Nephron progenitor cell (in vitro differentiated cells): ENCODE measurements around the gene ZMYND12.

Experiments
- DNase-seq: peaks from one replicate; pipeline ENCODE4 v3.0.0; 2021
- H3K27ac Mint-ChIP-seq: 2 replicates; pipeline ENCODE4 v1.8.0; 2021; ENCODE audit warnings: mild to moderate bottlenecking, moderate library complexity, mixed read lengths
- H3K27me3 Mint-ChIP-seq: 2 replicates; pipeline ENCODE4 v1.8.0; 2021; ENCODE audit warnings: mild to moderate bottlenecking, low read depth, mixed read lengths; ENCODE audit not compliant: poor library complexity
- H3K36me3 Mint-ChIP-seq: 2 replicates; pipeline ENCODE4 v1.8.0; 2021; ENCODE audit warnings: low read depth, mixed read lengths
- H3K4me1 Mint-ChIP-seq: 2 replicates; pipeline ENCODE4 v1.8.0; 2021; ENCODE audit warnings: mixed read lengths
- H3K4me3 Mint-ChIP-seq: 2 replicates; pipeline ENCODE4 v1.8.0; 2021; ENCODE audit warnings: mild to moderate bottlenecking, moderate library complexity, mixed read lengths
- H3K9me3 Mint-ChIP-seq: 2 replicates; pipeline ENCODE4 v1.8.0; 2021; ENCODE audit warnings: mild to moderate bottlenecking, moderate library complexity, mixed read lengths
- TF ChIP-seq, protein P1 (sequence below): fragments of 200-600 bp; sonication (generic); IDR thresholded peaks from 2 replicates; pipeline ENCODE4 v1.5.0; 2021; ENCODE audit warnings: antibody characterized with exemption

Gene ZMYND12

DNA sequence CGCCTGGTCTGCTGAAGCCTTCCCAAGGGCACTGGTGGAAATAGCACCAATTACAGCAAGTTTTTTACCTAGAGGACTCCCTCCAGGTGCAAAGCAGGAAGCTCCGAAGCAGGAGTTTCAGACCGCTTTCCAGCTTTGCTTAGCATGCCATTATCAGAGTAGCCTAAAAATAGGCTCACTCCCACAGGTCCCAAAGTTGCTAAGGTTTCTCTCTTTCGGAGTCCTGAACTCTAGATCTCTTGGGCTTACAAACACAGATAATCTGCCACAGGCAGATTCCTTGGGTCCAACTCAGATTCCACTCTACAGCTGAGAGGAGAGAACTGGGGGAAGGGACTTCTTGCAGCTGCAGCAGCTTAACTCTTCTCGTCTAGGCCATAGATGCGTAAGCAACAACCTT lies 22.5 kb downstream of the ZMYND12 start:
- Mint-ChIP-seq H3K27ac (no peak overlapping the region), H3K9me3 (no peaks in the 10 kb centered on the region), H3K4me1 (peaks cover 29% of the 10 kb centered on the region), H3K27me3 (peaks cover 10% of the 10 kb centered on the region), H3K36me3 (no peaks in the 10 kb centered on the region), H3K4me3 (no peak overlapping the region)
- TF ChIP-seq, protein P1, sequence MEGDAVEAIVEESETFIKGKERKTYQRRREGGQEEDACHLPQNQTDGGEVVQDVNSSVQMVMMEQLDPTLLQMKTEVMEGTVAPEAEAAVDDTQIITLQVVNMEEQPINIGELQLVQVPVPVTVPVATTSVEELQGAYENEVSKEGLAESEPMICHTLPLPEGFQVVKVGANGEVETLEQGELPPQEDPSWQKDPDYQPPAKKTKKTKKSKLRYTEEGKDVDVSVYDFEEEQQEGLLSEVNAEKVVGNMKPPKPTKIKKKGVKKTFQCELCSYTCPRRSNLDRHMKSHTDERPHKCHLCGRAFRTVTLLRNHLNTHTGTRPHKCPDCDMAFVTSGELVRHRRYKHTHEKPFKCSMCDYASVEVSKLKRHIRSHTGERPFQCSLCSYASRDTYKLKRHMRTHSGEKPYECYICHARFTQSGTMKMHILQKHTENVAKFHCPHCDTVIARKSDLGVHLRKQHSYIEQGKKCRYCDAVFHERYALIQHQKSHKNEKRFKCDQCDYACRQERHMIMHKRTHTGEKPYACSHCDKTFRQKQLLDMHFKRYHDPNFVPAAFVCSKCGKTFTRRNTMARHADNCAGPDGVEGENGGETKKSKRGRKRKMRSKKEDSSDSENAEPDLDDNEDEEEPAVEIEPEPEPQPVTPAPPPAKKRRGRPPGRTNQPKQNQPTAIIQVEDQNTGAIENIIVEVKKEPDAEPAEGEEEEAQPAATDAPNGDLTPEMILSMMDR = no peak
- no peak for DNase-seq

DNA sequence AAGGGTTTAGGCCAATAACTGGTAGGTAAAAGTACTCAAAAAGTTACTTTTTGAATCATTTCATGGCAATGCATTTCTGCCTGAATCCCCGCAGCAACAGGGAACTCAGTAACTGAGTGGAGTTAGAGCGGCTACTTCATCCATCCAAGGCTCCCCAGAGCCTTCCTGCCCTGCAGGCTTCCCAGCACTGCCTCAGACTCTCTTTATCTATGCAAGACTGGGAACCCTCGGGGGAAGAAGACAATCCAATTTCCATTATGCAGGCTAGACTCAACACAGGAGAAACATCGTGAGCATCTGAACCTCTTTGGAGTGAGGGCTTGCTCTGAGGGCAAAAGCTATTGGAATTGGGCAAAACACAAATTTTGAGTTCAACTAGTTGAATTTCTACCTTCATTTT lies 23.1 kb downstream of the ZMYND12 start:
- DNase-seq = no peak
- H3K36me3 Mint-ChIP-seq = no peaks in the 10 kb centered on the region
- H3K9me3 Mint-ChIP-seq = no peaks in the 10 kb centered on the region
- H3K4me3 Mint-ChIP-seq = no peak overlapping the region
- no peak overlapping the region for H3K27ac Mint-ChIP-seq
- peaks cover 29% of the 10 kb centered on the region for H3K4me1 Mint-ChIP-seq
- H3K27me3 Mint-ChIP-seq = peaks cover 8% of the 10 kb centered on the region
- TF ChIP-seq, protein P1 = no peak

DNA sequence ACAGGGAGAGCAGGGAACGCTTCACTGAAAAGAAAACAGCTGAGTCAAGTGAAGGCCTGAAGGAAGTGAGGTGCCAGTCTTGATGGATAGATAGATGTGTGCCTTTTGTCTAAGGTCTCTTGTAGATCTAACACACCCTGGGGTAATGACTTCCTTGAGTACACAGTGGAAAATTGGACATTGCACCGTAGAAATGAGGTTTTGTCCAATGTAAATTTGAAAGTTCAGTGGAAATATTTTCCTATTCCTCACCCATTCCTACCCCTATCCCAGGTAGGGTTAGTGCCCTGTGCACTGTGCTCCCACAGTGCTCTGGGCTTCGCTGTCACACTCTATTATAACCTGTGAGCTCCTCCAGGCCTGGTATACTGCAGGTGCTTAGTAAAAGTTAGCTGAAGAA lies 24.3 kb downstream of the ZMYND12 start:
- DNase-seq = no peak
- H3K4me3 Mint-ChIP-seq = no peak overlapping the region
- peaks cover 3% of the 10 kb centered on the region for H3K27me3 Mint-ChIP-seq
- no peaks in the 10 kb centered on the region for H3K36me3 Mint-ChIP-seq
- H3K4me1 Mint-ChIP-seq = peaks cover 29% of the 10 kb centered on the region
- no peaks in the 10 kb centered on the region for H3K9me3 Mint-ChIP-seq
- H3K27ac Mint-ChIP-seq = no peak overlapping the region
- TF ChIP-seq, protein P1 = no peak

DNA sequence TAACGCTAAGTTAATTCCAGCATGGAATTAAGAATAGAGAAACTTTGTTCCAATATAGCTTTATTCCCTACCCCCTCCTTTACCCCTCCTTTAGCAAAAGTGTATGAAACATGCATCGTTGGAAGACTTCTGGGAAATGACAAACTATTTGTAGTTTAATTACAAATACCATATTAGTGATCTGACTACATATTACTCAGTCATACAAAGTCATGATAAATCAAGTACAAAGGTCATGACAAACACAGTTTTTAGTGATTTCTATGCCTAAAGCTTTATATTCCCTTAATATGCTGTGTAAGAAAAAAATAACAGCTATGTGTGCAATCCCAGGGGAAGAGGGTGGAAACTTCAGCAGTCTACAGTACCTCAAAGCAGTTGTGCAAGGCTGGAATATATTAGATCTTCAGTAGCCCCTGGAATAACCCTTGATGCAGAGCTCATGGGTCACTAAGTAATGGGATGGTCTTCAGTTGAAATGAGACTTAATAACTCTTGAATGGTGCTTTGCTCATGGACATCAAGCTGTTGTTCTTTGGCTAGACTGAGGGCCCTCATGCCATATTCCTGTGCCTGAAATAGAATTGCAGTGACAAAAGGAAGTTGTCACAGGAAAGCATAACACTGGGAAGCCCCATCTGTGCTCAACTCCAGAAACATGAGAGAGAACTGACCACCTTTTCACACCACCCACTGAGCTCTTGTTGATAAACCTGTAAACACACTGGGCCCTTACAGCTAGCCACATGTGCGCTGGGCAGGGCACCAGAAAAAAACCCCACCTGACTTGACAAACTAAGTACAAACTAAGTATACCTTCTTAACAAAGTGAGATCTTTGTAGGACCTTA lies 25.3 kb downstream of the ZMYND12 start:
- Mint-ChIP-seq H3K36me3 (no peaks in the 10 kb centered on the region), H3K27ac (no peak overlapping the region), H3K9me3 (no peaks in the 10 kb centered on the region), H3K27me3 (peaks cover 3% of the 10 kb centered on the region), H3K4me1 (peaks cover 29% of the 10 kb centered on the region), H3K4me3 (no peak overlapping the region)
- no peak for DNase-seq
- TF ChIP-seq, protein P1 = no peak

DNA sequence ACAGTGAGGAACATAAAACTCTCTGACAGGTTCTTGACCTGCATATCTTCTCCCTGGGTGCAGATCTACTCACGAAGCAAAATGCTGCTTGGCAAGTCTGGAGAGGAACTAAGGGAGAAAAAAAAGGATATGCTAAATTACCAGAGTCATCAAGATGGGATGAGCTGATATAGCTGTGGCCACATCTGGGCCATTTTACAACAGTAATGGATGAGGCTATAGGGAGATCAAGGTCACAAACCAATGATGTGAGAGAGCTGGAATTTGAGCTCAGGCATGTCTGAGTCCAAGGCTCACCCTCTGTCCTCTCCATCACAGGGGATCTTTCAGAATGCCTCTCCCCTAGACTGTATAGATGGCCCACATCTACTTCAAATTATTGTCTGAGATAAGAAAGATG lies 26.2 kb downstream of the ZMYND12 start:
- peaks cover 29% of the 10 kb centered on the region for H3K4me1 Mint-ChIP-seq
- H3K27me3 Mint-ChIP-seq = peaks cover 7% of the 10 kb centered on the region
- no peak for DNase-seq
- TF ChIP-seq, protein P1 = no peak
- H3K4me3 Mint-ChIP-seq = no peak overlapping the region
- H3K36me3 Mint-ChIP-seq = no peaks in the 10 kb centered on the region
- no peaks in the 10 kb centered on the region for H3K9me3 Mint-ChIP-seq
- H3K27ac Mint-ChIP-seq = no peak overlapping the region

DNA sequence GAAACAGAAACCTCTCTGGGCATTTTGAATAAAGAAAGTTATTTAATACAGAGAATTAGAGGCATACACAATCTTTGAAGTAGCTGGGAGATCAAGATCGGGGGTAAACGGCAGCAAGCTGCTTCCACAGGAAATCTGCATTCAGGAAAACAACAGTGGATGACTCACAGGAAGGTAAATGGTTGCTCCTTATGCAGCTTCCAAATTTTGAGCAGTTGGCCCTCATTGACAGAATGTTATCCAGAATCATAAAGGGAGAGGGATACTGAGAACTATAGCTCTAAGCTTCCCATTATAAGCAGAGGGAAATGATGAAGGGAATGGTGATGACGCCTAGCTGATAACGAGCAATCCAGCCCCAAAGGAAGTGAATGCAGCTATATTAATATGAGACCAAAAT lies 28.6 kb downstream of the ZMYND12 start:
- Mint-ChIP-seq H3K27me3 (peaks cover 11% of the 10 kb centered on the region), H3K27ac (no peak overlapping the region), H3K9me3 (no peaks in the 10 kb centered on the region), H3K4me3 (no peak overlapping the region), H3K36me3 (no peaks in the 10 kb centered on the region), H3K4me1 (peaks cover 49% of the 10 kb centered on the region)
- TF ChIP-seq, protein P1 = no peak
- DNase-seq = no peak
